DND-41 (cell line): ENCODE measurements around the gene CDC14A.

Experiments
- CTCF ChIP-seq: IDR thresholded peaks from 2 replicates; pipeline ENCODE4 v1.5.1; 2012; ENCODE audit warnings: borderline replicate concordance, low read length, moderate library complexity, mild to moderate bottlenecking; ENCODE audit not compliant: poor library complexity, severe bottlenecking; ENCODE audit errors: extremely low read depth
- EZH2 ChIP-seq: IDR thresholded peaks from 3 replicates; pipeline ENCODE4 v1.6.1; 2012; ENCODE audit warnings: borderline replicate concordance, low read depth, mild to moderate bottlenecking, moderate library complexity, low read length, inconsistent platforms; ENCODE audit not compliant: severe bottlenecking

DNA sequence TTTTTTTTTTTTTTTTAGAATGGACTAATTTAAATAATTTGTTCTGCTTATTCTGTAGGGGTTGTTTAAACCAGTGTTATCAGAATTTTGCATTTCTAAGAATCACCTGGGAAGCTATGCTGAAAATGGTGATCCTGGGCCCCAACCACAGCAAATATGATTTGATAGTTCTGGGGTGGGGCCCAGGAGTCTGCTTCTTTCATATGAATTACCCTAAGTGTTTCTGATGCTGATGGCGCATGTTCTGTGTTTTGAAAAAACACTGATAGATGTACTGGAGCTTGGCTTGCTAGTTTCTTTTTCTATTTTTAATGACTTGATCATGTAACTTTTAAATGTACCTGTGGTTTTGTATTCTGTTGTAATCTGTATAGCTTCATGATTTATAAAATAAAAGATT, 89.3 kb downstream of the CDC14A start:
- TF ChIP-seq CTCF: no peak
- no peak for TF ChIP-seq EZH2
